ENCODE results near the gene MCOLN3.

DNA sequence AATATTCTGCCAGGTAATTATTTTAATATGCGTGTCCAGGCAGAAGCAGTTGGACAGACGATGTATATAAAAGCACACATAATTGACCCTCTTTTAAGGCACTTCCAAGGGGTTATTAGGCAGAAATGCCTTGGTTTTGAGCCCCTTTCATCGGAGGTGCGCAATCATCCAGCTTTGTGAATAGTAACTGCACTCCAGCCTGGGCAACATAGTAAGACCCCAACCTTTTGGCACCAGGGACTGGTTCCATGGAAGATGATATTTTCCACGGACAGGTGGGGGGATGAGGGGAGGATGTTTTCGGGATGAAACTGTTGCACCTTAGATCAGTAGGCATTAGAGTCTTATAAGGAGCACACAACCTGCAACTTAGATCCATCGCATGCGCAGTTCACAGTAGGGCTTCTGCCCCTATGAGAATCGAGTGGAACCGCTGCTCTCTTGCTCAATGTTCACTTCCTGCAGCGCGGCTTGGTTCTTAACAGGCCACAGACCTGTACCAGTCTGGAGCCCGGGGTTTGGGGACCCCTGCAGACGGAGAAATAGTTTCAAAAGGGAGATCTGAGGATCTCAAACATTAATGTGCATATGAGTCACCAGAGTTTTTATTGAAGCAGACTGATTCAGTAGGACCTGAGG, 49.5 kb downstream of the MCOLN3 start:
- TF ChIP-seq RAD21 (IDR thresholded peaks at IDR 0.05) (no peak), YY1 (IDR thresholded peaks at IDR 0.05) (no peak), GABPA (IDR thresholded peaks at IDR 0.05 in 1 of 2, conservative IDR thresholded peaks at IDR 0.05 in 1 of 2) (no peak), FOXA2 (IDR thresholded peaks at IDR 0.05) (no peak), JUND (IDR thresholded peaks at IDR 0.05) (no peak), FOXA1 (IDR thresholded peaks at IDR 0.05) (no peak), TAF1 (conservative IDR thresholded peaks at IDR 0.05) (no peak)
- TF ChIP-seq, protein P1, sequence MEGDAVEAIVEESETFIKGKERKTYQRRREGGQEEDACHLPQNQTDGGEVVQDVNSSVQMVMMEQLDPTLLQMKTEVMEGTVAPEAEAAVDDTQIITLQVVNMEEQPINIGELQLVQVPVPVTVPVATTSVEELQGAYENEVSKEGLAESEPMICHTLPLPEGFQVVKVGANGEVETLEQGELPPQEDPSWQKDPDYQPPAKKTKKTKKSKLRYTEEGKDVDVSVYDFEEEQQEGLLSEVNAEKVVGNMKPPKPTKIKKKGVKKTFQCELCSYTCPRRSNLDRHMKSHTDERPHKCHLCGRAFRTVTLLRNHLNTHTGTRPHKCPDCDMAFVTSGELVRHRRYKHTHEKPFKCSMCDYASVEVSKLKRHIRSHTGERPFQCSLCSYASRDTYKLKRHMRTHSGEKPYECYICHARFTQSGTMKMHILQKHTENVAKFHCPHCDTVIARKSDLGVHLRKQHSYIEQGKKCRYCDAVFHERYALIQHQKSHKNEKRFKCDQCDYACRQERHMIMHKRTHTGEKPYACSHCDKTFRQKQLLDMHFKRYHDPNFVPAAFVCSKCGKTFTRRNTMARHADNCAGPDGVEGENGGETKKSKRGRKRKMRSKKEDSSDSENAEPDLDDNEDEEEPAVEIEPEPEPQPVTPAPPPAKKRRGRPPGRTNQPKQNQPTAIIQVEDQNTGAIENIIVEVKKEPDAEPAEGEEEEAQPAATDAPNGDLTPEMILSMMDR (IDR thresholded peaks at IDR 0.05; ENCODE audit: low read depth, low read length, missing input control): no peak
- TF ChIP-seq, protein P2, sequence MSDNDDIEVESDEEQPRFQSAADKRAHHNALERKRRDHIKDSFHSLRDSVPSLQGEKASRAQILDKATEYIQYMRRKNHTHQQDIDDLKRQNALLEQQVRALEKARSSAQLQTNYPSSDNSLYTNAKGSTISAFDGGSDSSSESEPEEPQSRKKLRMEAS (IDR thresholded peaks at IDR 0.05): no peak
- TF ChIP-seq, protein P3, sequence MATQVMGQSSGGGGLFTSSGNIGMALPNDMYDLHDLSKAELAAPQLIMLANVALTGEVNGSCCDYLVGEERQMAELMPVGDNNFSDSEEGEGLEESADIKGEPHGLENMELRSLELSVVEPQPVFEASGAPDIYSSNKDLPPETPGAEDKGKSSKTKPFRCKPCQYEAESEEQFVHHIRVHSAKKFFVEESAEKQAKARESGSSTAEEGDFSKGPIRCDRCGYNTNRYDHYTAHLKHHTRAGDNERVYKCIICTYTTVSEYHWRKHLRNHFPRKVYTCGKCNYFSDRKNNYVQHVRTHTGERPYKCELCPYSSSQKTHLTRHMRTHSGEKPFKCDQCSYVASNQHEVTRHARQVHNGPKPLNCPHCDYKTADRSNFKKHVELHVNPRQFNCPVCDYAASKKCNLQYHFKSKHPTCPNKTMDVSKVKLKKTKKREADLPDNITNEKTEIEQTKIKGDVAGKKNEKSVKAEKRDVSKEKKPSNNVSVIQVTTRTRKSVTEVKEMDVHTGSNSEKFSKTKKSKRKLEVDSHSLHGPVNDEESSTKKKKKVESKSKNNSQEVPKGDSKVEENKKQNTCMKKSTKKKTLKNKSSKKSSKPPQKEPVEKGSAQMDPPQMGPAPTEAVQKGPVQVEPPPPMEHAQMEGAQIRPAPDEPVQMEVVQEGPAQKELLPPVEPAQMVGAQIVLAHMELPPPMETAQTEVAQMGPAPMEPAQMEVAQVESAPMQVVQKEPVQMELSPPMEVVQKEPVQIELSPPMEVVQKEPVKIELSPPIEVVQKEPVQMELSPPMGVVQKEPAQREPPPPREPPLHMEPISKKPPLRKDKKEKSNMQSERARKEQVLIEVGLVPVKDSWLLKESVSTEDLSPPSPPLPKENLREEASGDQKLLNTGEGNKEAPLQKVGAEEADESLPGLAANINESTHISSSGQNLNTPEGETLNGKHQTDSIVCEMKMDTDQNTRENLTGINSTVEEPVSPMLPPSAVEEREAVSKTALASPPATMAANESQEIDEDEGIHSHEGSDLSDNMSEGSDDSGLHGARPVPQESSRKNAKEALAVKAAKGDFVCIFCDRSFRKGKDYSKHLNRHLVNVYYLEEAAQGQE (IDR thresholded peaks at IDR 0.05): no peak
